ENCODE data around the gene DCLK2. TPM values are rescaled to one million over a fixed set of nuclear protein-coding genes. Genes with fewer than 3 reads are reported as not detected.

DCLK2 gene
- total and polyA plus RNA-seq, 11 donors: 6.4 to 38.4 (median 15.4) TPM

GRCh38 chr4:150152766-150153165 is 74.5 kb downstream of the DCLK2 start:
- Histone ChIP-seq H3K9me3 (no peaks in the 10 kb centered on the region), H3K27me3 (no peaks in the 10 kb centered on the region), H3K4me3 (no peak overlapping the region), H3K27ac (no peak overlapping the region), H3K4me1 (peaks cover 0 to 42% (median 13%) of the 10 kb centered on the region in 12 donors), H3K36me3 (no peaks in the 10 kb centered on the region)
- DNase-seq (no peak), ATAC-seq (no peak)
- intact Hi-C loops (cut with DNase I): loop anchor here in 1 of 10 donors (10.0 kb wide), 1 partner anchor 58 kb away; no protein-coding TSS in a partner anchor
- 55 to 71% (median 58%) methylated on average over 3 of the region's 3 CpGs for WGBS, 4 donors
- TF ChIP-seq CTCF (IDR thresholded peaks at IDR 0.05) (no peak), POLR2A (IDR thresholded peaks at IDR 0.05) (no peak)

- no peak for DNase-seq
- WGBS, 4 donors: 79 to 82% (median 81%) methylated on average over 4 of the region's 4 CpGs
- intact Hi-C loops (cut with DNase I): loop anchor here in 2 of 10 donors (5.0 to 10.0 kb wide), 2 partner anchors 61 to 78 kb away; partner anchors contain the start of gene DCLK2 (in 1 of the 2)
- H3K4me1 ChIP-seq: peaks cover 0 to 50% (median 11%) of the 10 kb centered on the region in 12 donors
- no peaks in the 10 kb centered on the region for H3K9me3 ChIP-seq
- TF ChIP-seq POLR2A (IDR thresholded peaks at IDR 0.05) (no peak), CTCF (IDR thresholded peaks at IDR 0.05) (no peak)
- ATAC-seq: no peak
- no peaks in the 10 kb centered on the region for H3K27me3 ChIP-seq
- H3K27ac ChIP-seq: no peak overlapping the region
- no peak overlapping the region for H3K4me3 ChIP-seq
- H3K36me3 ChIP-seq: no peaks in the 10 kb centered on the region
Observed at GRCh38 chr4:150155391-150155790, 77.1 kb downstream of the DCLK2 start.

- no peaks in the 10 kb centered on the region for H3K27me3 ChIP-seq
- DNase-seq (no peak), ATAC-seq (no peak)
- no peak overlapping the region for H3K27ac ChIP-seq
- no peaks in the 10 kb centered on the region for H3K36me3 ChIP-seq
- 96 to 99% (median 97%) methylated on average over 4 of the region's 4 CpGs for WGBS, 4 donors
- intact Hi-C loops (cut with DNase I): loop anchor here in 2 of 10 donors (5.0 to 10.0 kb wide), 2 partner anchors 62 to 79 kb away; partner anchors contain the start of gene DCLK2 (in 1 of the 2)
- H3K9me3 ChIP-seq: no peaks in the 10 kb centered on the region
- H3K4me1 ChIP-seq: peaks cover 0 to 46% (median 9%) of the 10 kb centered on the region in 12 donors
- TF ChIP-seq POLR2A (IDR thresholded peaks at IDR 0.05): no peak
- TF ChIP-seq CTCF (IDR thresholded peaks at IDR 0.05): no peak
- no peak overlapping the region for H3K4me3 ChIP-seq
Observed at GRCh38 chr4:150156543-150156942, 78.3 kb downstream of the DCLK2 start.

GRCh38 chr4:150158041-150158440 is 79.8 kb downstream of the DCLK2 start:
- DNase-seq (no peak), ATAC-seq (peak; percentile 54 to 70 (median 61))
- Histone ChIP-seq H3K4me1 (peaks cover 0 to 43% (median 7%) of the 10 kb centered on the region in 12 donors), H3K27me3 (no peaks in the 10 kb centered on the region), H3K36me3 (peaks cover 0 to 3% (median 0%) of the 10 kb centered on the region in 9 donors), H3K9me3 (no peaks in the 10 kb centered on the region), H3K4me3 (no peak overlapping the region), H3K27ac (peak overlapping the region in 4 of 12 donors; percentile 7 to 61 (median 38))
- intact Hi-C loops (cut with DNase I): loop anchor here in 2 of 10 donors (5.0 to 10.0 kb wide), 2 partner anchors 63 to 81 kb away; partner anchors contain the start of gene DCLK2 (in 1 of the 2)
- TF ChIP-seq POLR2A (IDR thresholded peaks at IDR 0.05) (no peak), CTCF (IDR thresholded peaks at IDR 0.05) (no peak)
- WGBS, 4 donors: 30 to 60% (median 51%) methylated on average over 1 of the region's 1 CpG
